ENCODE results near the gene VPS13D. TPM values are rescaled to one million over a fixed set of nuclear protein-coding genes. Genes with fewer than 3 reads are reported as not detected.

Gene VPS13D
- total RNA-seq, 6 experiments from 2014 or later: 25.9 to 36.9 (median 30.8) TPM

GRCh38 chr1:12189328-12189682 lies 40.5 kb upstream of the VPS13D start:
- H3K36me3 ChIP-seq: peaks cover 0 to 17% (median 11%) of the 10 kb centered on the region in 4 donors
- WGBS (ENCODE audit: insufficient coverage, low coverage, low lambda C conversion rate, missing lambda C conversion rate): 68% methylated on average over 3 of the region's 5 CpGs
- intact Hi-C loops (cut with DNase I): no loop called here
- no peak overlapping the region for H3K4me3 ChIP-seq
- no peaks in the 10 kb centered on the region for H3K27me3 ChIP-seq
- TF ChIP-seq POLR2A (IDR thresholded peaks at IDR 0.05) (no peak), CTCF (IDR thresholded peaks at IDR 0.05) (no peak)
- DNase-seq: no peak
- peak overlapping the region in 1 of 3 donors; percentile 93 for H3K27ac ChIP-seq
- no peak for ATAC-seq
- peaks cover 0 to 47% (median 27%) of the 10 kb centered on the region in 4 donors for H3K4me1 ChIP-seq
- H3K9me3 ChIP-seq: no peaks in the 10 kb centered on the region

GRCh38 chr1:12191242-12192032 lies 38.4 kb upstream of the VPS13D start:
- H3K4me3 ChIP-seq: no peak overlapping the region
- no peak for TF ChIP-seq CTCF (IDR thresholded peaks at IDR 0.05)
- no peak for TF ChIP-seq POLR2A (IDR thresholded peaks at IDR 0.05)
- ATAC-seq (no peak), DNase-seq (peak in 1 of 3 donors; percentile 26)
- peaks cover 0 to 22% (median 11%) of the 10 kb centered on the region in 4 donors for H3K36me3 ChIP-seq
- H3K9me3 ChIP-seq: no peaks in the 10 kb centered on the region
- no peaks in the 10 kb centered on the region for H3K27me3 ChIP-seq
- intact Hi-C loops (cut with DNase I): no loop called here
- H3K27ac ChIP-seq: no peak overlapping the region
- H3K4me1 ChIP-seq: peaks cover 0 to 27% (median 13%) of the 10 kb centered on the region in 4 donors
- WGBS (ENCODE audit: insufficient coverage, low coverage, low lambda C conversion rate, missing lambda C conversion rate): 90% methylated on average over 17 of the region's 58 CpGs

- DNase-seq: no peak
- ATAC-seq: peak in 3 of 4 donors; percentile 8 to 27 (median 11)
- H3K27ac ChIP-seq: no peak overlapping the region
- H3K27me3 ChIP-seq: no peaks in the 10 kb centered on the region
- peaks cover 0 to 22% (median 10%) of the 10 kb centered on the region in 4 donors for H3K36me3 ChIP-seq
- WGBS (ENCODE audit: insufficient coverage, low coverage, low lambda C conversion rate, missing lambda C conversion rate): 77% methylated on average over 6 of the region's 14 CpGs
- no peaks in the 10 kb centered on the region for H3K9me3 ChIP-seq
- H3K4me3 ChIP-seq: no peak overlapping the region
- no peaks in the 10 kb centered on the region for H3K4me1 ChIP-seq
- intact Hi-C loops (cut with DNase I): no loop called here
- TF ChIP-seq CTCF (IDR thresholded peaks at IDR 0.05): no peak
- TF ChIP-seq POLR2A (IDR thresholded peaks at IDR 0.05): no peak
These were observed 35.1 kb upstream of the VPS13D start for GRCh38 chr1:12194666-12195216.

- DNase-seq (no peak), ATAC-seq (no peak)
- TF ChIP-seq CTCF (IDR thresholded peaks at IDR 0.05) (no peak), POLR2A (IDR thresholded peaks at IDR 0.05) (no peak)
- Histone ChIP-seq H3K36me3 (peaks cover 0 to 22% (median 10%) of the 10 kb centered on the region in 4 donors), H3K4me3 (no peak overlapping the region), H3K9me3 (no peaks in the 10 kb centered on the region), H3K27me3 (no peaks in the 10 kb centered on the region), H3K4me1 (no peaks in the 10 kb centered on the region), H3K27ac (no peak overlapping the region)
- 75% methylated on average over 2 of the region's 3 CpGs for WGBS (ENCODE audit: insufficient coverage, low coverage, low lambda C conversion rate, missing lambda C conversion rate)
- intact Hi-C loops (cut with DNase I): no loop called here
These were observed 34.4 kb upstream of the VPS13D start for GRCh38 chr1:12195416-12195815.

Data from right lobe of liver (tissue), 6 donors.